HG02870 (cell line): Measurements from ENCODE around the gene RAB4A.
"Not testable (repeated sequence)": the region's sequence is repeated elsewhere in the genome, so short reads cannot be mapped to it uniquely, and the experiment has no call there.

Source experiments
- ATAC-seq: cut with Tn5 transposase; IDR thresholded peaks from one replicate; pipeline ENCODE4 v1.9.1; 2021; ENCODE audit warnings: mild to moderate bottlenecking, moderate library complexity; ENCODE audit not compliant: unreplicated experiment

The RAB4A gene

GRCh38 chr1:229295745-229296144 is 24.8 kb downstream of the RAB4A start:
- no peak for ATAC-seq

- ATAC-seq, result no peak
Measured at GRCh38 chr1:229296541-229296941, 25.6 kb downstream of the RAB4A start.

GRCh38 chr1:229297746-229298145 is 26.8 kb downstream of the RAB4A start:
- no peak for ATAC-seq

GRCh38 chr1:229298420-229298819 is 27.5 kb downstream of the RAB4A start:
- ATAC-seq, result no peak

- no peak for ATAC-seq
Measured at GRCh38 chr1:229298887-229299503, 28.1 kb downstream of the RAB4A start.

- ATAC-seq, result no peak
Measured at GRCh38 chr1:229300099-229300757, 29.3 kb downstream of the RAB4A start.

- ATAC-seq, result no peak
Measured at GRCh38 chr1:229302740-229303139, 31.8 kb downstream of the RAB4A start.

GRCh38 chr1:229303855-229304254 is 32.9 kb downstream of the RAB4A start:
- ATAC-seq, result no peak

- ATAC-seq, result no peak
Measured at GRCh38 chr1:229305392-229305791, 34.5 kb downstream of the RAB4A start.

- ATAC-seq, result no peak
Measured at GRCh38 chr1:229309074-229309473, 38.2 kb downstream of the RAB4A start.

- ATAC-seq, result no peak
Measured at GRCh38 chr1:229309684-229310083, 38.8 kb downstream of the RAB4A start.

GRCh38 chr1:229310833-229311232 is 39.9 kb downstream of the RAB4A start:
- no peak for ATAC-seq

- ATAC-seq, result no peak
Measured at GRCh38 chr1:229316166-229316565, 45.3 kb downstream of the RAB4A start.

- no peak for ATAC-seq
Measured at GRCh38 chr1:229318056-229318455, 47.1 kb downstream of the RAB4A start.

GRCh38 chr1:229319487-229319886 is 48.6 kb downstream of the RAB4A start:
- ATAC-seq, result no peak

- ATAC-seq, result no peak
Measured at GRCh38 chr1:229323201-229323600, 52.3 kb downstream of the RAB4A start.

GRCh38 chr1:229323885-229324553 is 53.1 kb downstream of the RAB4A start:
- no peak for ATAC-seq

- no peak for ATAC-seq
Measured at GRCh38 chr1:229325401-229325800, 54.5 kb downstream of the RAB4A start.

GRCh38 chr1:229325853-229326487 is 55.1 kb downstream of the RAB4A start:
- ATAC-seq, result no peak

GRCh38 chr1:229326601-229327000 is 55.7 kb downstream of the RAB4A start:
- ATAC-seq, result no peak

- not testable (repeated sequence) for ATAC-seq
Measured at GRCh38 chr1:229327765-229328164, 56.9 kb downstream of the RAB4A start.
